HL-60 (cell line): ENCODE measurements around the gene ANKRD11.

Experiments used
- DNase-seq, 2 experiments: peaks; one replicate each; pipeline ENCODE4 v3.0.0-alpha.2; 2010 to 2020; ENCODE audit warnings: low read depth in 1 of 2, low spot score in 1 of 2
- H3K27ac ChIP-seq: fragments of 250-450 bp; sonication (Bioruptor Pico); replicated peaks from 2 replicates; pipeline ENCODE4 v1.5.1; 2020; ENCODE audit warnings: mild to moderate bottlenecking, moderate library complexity
- H3K27me3 ChIP-seq: fragments of 250-450 bp; sonication (Bioruptor Pico); 2 replicates; pipeline ENCODE4 v1.5.1; 2021; ENCODE audit warnings: mild to moderate bottlenecking, moderate library complexity; ENCODE audit not compliant: insufficient read depth, poor library complexity, severe bottlenecking
- H3K4me3 ChIP-seq: replicated peaks from 2 replicates; pipeline ENCODE4 v1.5.1; 2011; ENCODE audit warnings: mild to moderate bottlenecking, control low read depth, low read length; ENCODE audit not compliant: insufficient read depth
- CTCF ChIP-seq: IDR thresholded peaks from one replicate; pipeline ENCODE4 v1.5.1; 2011; ENCODE audit warnings: low read length, control low read depth, inconsistent platforms; ENCODE audit not compliant: insufficient read depth
- GABPA ChIP-seq: IDR thresholded peaks from 2 replicates; pipeline ENCODE4 v1.6.1; 2012; ENCODE audit warnings: low read depth
- POLR2AphosphoS5 ChIP-seq: IDR thresholded peaks from 2 replicates; pipeline ENCODE4 v1.6.1; 2012; ENCODE audit warnings: low read depth
- REST ChIP-seq: IDR thresholded peaks from 2 replicates; pipeline ENCODE4 v1.6.1; 2012; ENCODE audit warnings: low read depth; ENCODE audit not compliant: insufficient replicate concordance
- SPI1 ChIP-seq: IDR thresholded peaks from 2 replicates; pipeline ENCODE4 v1.6.1; 2012; ENCODE audit warnings: low read depth, mild to moderate bottlenecking, borderline replicate concordance

ANKRD11 gene

GRCh38 chr16:89282523-89282922 lies 207.8 kb downstream of the ANKRD11 start:
- DNase-seq, result no peak

GRCh38 chr16:89281829-89282228 lies 208.5 kb downstream of the ANKRD11 start:
- H3K27me3 ChIP-seq, result no peaks in the 10 kb centered on the region
- no peak overlapping the region for H3K27ac ChIP-seq
- H3K4me3 ChIP-seq, result no peak overlapping the region
- TF ChIP-seq GABPA (no peak), POLR2AphosphoS5 (no peak), CTCF (no peak), SPI1 (no peak), REST (no peak)
- DNase-seq, result no peak

More at GRCh38 chr16:89282523-89282922, 207.8 kb downstream of the ANKRD11 start:
- TF ChIP-seq REST (no peak), CTCF (no peak), SPI1 (no peak), POLR2AphosphoS5 (no peak), GABPA (no peak)
- no peak overlapping the region for H3K4me3 ChIP-seq
- no peaks in the 10 kb centered on the region for H3K27me3 ChIP-seq
- H3K27ac ChIP-seq, result no peak overlapping the region

GRCh38 chr16:89281189-89281577 lies 209.2 kb downstream of the ANKRD11 start:
- TF ChIP-seq CTCF (no peak), GABPA (no peak), SPI1 (no peak), REST (no peak), POLR2AphosphoS5 (no peak)
- Histone ChIP-seq H3K27ac (no peak overlapping the region), H3K27me3 (no peaks in the 10 kb centered on the region), H3K4me3 (no peak overlapping the region)
- no peak for DNase-seq
